ENCODE data around the gene SHROOM2. TPM values are rescaled to one million over a fixed set of nuclear protein-coding genes. Genes with fewer than 3 reads are reported as not detected.

The SHROOM2 gene
- total and polyA plus RNA-seq, 8 donors: 5.6 to 15.0 (median 13.7) TPM

DNA sequence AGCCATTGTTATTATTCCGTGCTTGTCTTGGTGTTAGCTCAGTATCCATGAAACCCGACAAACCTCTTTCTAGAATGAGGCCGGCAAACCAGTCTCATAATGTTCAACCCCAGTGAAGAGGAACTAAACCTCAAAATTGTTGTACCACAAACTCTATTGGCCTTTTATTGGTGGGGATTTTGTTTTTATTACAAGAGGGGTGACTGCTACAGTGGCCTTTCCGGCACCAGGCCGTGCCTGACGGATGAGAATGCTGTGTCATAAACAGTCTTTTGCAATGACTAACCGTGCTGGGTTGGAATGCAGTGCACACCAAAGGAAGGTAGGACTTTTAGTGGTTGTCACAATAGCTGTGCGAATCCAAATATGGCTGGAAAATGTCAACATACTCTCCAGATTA lies 60.8 kb downstream of the SHROOM2 start:
- H3K36me3 ChIP-seq: no peaks in the 10 kb centered on the region
- no peak overlapping the region for H3K27ac ChIP-seq
- intact Hi-C loops (cut with DNase I): no loop called here
- no peak overlapping the region for H3K4me3 ChIP-seq
- H3K9me3 ChIP-seq: no peaks in the 10 kb centered on the region
- no peaks in the 10 kb centered on the region for H3K27me3 ChIP-seq
- H3K4me1 ChIP-seq: no peaks in the 10 kb centered on the region
- TF ChIP-seq CTCF (IDR thresholded peaks at IDR 0.05): no peak
- ATAC-seq: no peak
- no peak for DNase-seq

GRCh38 chrX:9848718-9849479 lies 62.7 kb downstream of the SHROOM2 start:
- intact Hi-C loops (cut with DNase I): no loop called here
- Histone ChIP-seq H3K4me1 (no peaks in the 10 kb centered on the region), H3K9me3 (no peaks in the 10 kb centered on the region), H3K27ac (no peak overlapping the region), H3K36me3 (no peaks in the 10 kb centered on the region), H3K27me3 (no peaks in the 10 kb centered on the region), H3K4me3 (no peak overlapping the region)
- no peak for TF ChIP-seq CTCF (IDR thresholded peaks at IDR 0.05)
- no peak for DNase-seq
- no peak for ATAC-seq

DNA sequence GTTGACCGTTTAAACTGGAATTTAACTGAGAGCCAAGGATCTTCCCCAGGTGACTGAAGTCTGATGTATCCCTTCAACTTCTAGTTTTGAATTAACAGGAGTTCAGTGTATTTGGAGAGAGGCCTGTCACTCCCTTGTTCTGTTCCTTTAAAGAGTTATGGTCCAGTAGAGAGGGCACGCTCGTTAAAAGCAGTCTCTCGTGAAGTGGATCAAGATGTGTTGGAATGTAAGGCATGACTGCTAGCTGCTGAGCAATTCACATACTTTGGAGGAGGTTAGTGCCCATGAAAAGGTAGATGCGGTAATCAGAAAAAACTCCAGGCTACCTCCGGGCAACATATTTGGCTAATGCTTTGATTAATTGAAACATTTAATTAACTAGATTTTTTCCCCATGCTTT lies 65.7 kb downstream of the SHROOM2 start:
- H3K9me3 ChIP-seq: no peaks in the 10 kb centered on the region
- H3K27me3 ChIP-seq: no peaks in the 10 kb centered on the region
- no peak overlapping the region for H3K4me3 ChIP-seq
- DNase-seq (no peak), ATAC-seq (peak; percentile 74)
- no peak overlapping the region for H3K27ac ChIP-seq
- no peak for TF ChIP-seq CTCF (IDR thresholded peaks at IDR 0.05)
- intact Hi-C loops (cut with DNase I): no loop called here
- no peaks in the 10 kb centered on the region for H3K4me1 ChIP-seq
- H3K36me3 ChIP-seq: no peaks in the 10 kb centered on the region

DNA sequence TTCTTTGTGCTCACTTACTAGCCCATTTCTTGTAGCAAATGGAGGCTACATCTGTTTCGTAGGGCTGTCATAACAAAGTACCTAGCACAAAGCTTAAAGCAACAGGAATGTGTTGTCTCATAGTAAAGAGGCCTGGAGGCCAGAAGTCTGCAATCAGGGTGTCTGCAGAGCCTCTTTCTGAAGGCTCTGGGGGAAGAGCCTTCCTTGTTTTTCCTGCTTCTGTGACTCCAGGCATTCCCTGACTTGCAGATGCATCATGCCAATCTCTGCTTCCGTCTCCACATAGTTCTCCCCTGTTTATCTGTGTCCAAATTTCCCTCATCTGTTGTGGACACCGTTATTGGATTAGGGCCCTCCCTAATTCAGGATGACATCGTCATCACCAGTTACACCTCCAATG lies 67.1 kb downstream of the SHROOM2 start:
- intact Hi-C loops (cut with DNase I): no loop called here
- H3K27ac ChIP-seq: no peak overlapping the region
- no peak for ATAC-seq

More for the DNA sequence above, 67.1 kb downstream of the SHROOM2 start:
- no peaks in the 10 kb centered on the region for H3K9me3 ChIP-seq
- no peaks in the 10 kb centered on the region for H3K27me3 ChIP-seq
- TF ChIP-seq CTCF (IDR thresholded peaks at IDR 0.05): no peak
- DNase-seq: no peak
- no peak overlapping the region for H3K4me3 ChIP-seq
- no peaks in the 10 kb centered on the region for H3K4me1 ChIP-seq
- no peaks in the 10 kb centered on the region for H3K36me3 ChIP-seq
